Measurements from ENCODE around the gene CHSY3. TPM values are rescaled to one million over a fixed set of nuclear protein-coding genes. Genes with fewer than 3 reads are reported as not detected.

Gene CHSY3
- total and polyA plus RNA-seq, 4 donors = 0.40 to 7.7 (median 2.1) TPM

DNA sequence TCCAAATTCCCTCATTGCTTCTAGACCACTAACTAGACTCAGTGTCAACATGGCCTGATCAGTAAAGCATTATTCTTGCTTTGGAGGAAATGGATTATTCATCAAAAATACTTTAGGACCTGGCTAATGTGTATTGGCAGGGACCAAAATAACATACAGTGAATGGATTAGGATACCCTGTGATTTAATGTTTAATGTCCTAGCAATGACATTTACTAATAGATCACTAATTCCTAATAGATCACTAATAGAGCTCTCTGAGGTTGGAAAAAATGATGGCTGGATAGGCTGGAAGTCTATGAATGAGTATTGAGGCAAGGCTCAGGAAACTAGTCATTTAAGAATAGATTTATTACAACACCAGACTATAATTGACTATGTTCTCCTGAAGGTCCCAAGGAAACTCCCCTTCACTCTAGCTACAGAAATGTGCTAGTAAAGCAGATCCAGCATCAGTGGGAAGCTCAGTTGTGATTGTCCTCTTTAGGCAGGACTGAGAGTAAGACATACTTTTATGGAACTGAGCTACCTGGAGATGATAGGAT, 46.1 kb upstream of the CHSY3 start:
- Histone ChIP-seq H3K4me1 (ENCODE audit: control insufficient read depth in 4 of 4, insufficient read depth in 4 of 4, low read length in 3 of 4) (no peaks in the 10 kb centered on the region), H3K27ac (ENCODE audit: low read depth in 1 of 2, low read length in 2 of 2) (no peak overlapping the region), H3K36me3 (ENCODE audit: control insufficient read depth in 4 of 4, insufficient read depth in 3 of 4, low read depth in 1 of 4, low read length in 3 of 4) (no peaks in the 10 kb centered on the region), H3K27me3 (ENCODE audit: control insufficient read depth in 4 of 4, insufficient read depth in 4 of 4, low read length in 3 of 4) (peaks cover 0 to 5% (median 0%) of the 10 kb centered on the region in 4 donors), H3K9ac (ENCODE audit: low read depth in 1 of 2, low read length in 2 of 2) (no peak overlapping the region), H3K9me3 (ENCODE audit: control insufficient read depth in 4 of 4, low read length in 3 of 4) (no peaks in the 10 kb centered on the region), H3K4me3 (ENCODE audit: low read depth in 1 of 3, low read length in 3 of 3) (no peak overlapping the region)
- TF ChIP-seq RXRA (IDR thresholded peaks at IDR 0.05) (no peak), EGR1 (IDR thresholded peaks at IDR 0.05; ENCODE audit: low read depth in 2 of 2) (no peak), GABPA (IDR thresholded peaks at IDR 0.05 in 1 of 2, conservative IDR thresholded peaks at IDR 0.05 in 1 of 2) (no peak), HNF4G (IDR thresholded peaks at IDR 0.05) (no peak), JUND (IDR thresholded peaks at IDR 0.05) (no peak), CTCF (IDR thresholded peaks at IDR 0.05; ENCODE audit: low read depth, low read length, missing input control) (no peak), FOXA2 (IDR thresholded peaks at IDR 0.05) (no peak), NR2F2 (IDR thresholded peaks at IDR 0.05) (no peak), SP1 (IDR thresholded peaks at IDR 0.05) (no peak), ZBTB33 (IDR thresholded peaks at IDR 0.05) (no peak), TAF1 (conservative IDR thresholded peaks at IDR 0.05) (no peak), HNF4A (conservative IDR thresholded peaks at IDR 0.05) (no peak), RAD21 (IDR thresholded peaks at IDR 0.05) (no peak), FOXA1 (IDR thresholded peaks at IDR 0.05) (no peak)
- TF ChIP-seq, protein P1, sequence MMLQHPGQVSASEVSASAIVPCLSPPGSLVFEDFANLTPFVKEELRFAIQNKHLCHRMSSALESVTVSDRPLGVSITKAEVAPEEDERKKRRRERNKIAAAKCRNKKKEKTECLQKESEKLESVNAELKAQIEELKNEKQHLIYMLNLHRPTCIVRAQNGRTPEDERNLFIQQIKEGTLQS (IDR thresholded peaks at IDR 0.05) = no peak
- TF ChIP-seq, protein P2, sequence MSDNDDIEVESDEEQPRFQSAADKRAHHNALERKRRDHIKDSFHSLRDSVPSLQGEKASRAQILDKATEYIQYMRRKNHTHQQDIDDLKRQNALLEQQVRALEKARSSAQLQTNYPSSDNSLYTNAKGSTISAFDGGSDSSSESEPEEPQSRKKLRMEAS (IDR thresholded peaks at IDR 0.05) = no peak
- TF ChIP-seq, protein P3, sequence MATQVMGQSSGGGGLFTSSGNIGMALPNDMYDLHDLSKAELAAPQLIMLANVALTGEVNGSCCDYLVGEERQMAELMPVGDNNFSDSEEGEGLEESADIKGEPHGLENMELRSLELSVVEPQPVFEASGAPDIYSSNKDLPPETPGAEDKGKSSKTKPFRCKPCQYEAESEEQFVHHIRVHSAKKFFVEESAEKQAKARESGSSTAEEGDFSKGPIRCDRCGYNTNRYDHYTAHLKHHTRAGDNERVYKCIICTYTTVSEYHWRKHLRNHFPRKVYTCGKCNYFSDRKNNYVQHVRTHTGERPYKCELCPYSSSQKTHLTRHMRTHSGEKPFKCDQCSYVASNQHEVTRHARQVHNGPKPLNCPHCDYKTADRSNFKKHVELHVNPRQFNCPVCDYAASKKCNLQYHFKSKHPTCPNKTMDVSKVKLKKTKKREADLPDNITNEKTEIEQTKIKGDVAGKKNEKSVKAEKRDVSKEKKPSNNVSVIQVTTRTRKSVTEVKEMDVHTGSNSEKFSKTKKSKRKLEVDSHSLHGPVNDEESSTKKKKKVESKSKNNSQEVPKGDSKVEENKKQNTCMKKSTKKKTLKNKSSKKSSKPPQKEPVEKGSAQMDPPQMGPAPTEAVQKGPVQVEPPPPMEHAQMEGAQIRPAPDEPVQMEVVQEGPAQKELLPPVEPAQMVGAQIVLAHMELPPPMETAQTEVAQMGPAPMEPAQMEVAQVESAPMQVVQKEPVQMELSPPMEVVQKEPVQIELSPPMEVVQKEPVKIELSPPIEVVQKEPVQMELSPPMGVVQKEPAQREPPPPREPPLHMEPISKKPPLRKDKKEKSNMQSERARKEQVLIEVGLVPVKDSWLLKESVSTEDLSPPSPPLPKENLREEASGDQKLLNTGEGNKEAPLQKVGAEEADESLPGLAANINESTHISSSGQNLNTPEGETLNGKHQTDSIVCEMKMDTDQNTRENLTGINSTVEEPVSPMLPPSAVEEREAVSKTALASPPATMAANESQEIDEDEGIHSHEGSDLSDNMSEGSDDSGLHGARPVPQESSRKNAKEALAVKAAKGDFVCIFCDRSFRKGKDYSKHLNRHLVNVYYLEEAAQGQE (IDR thresholded peaks at IDR 0.05) = no peak
- DNase-seq (ENCODE audit: low spot score) = no peak

Data from liver (tissue), 9 donors.